Breast epithelium (tissue), 3 donors: ENCODE data around the gene PRR9.

ENCODE experiments used
- POLR2A ChIP-seq: fragments of 450-650 bp; IDR thresholded peaks from one replicate; pipeline ENCODE4 v1.6.1; 2016; ENCODE audit warnings: antibody characterized with exemption, mild to moderate bottlenecking, moderate library complexity
- TF ChIP-seq, protein P1 (sequence below), 3 donors: fragments of 450-650 bp; IDR thresholded peaks; one replicate each; pipeline ENCODE4 v1.5.1; 2016 to 2017; ENCODE audit warnings: antibody characterized with exemption in 3 of 3, mild to moderate bottlenecking in 3 of 3, moderate library complexity in 3 of 3

DNA sequence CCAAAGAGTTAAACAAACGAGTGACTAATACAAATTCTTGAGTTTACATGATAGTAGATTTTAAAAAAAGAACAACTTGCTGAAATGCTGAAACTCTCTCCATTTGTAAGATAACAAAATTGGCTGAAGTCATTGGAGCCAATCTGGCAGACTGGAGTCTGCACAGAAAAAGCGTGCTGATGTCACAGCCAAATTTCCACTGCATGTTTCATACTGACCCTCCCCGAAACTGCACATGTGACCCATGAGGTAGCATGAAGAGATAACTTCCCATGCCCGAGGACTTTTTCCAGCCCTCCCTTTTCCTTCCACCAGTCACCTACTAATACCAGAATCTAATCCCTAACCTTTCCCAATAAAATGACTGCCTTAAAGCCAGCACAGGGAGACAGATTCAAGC is 15.4 kb upstream of the PRR9 start:
- TF ChIP-seq POLR2A, result no peak
- TF ChIP-seq, protein P1, sequence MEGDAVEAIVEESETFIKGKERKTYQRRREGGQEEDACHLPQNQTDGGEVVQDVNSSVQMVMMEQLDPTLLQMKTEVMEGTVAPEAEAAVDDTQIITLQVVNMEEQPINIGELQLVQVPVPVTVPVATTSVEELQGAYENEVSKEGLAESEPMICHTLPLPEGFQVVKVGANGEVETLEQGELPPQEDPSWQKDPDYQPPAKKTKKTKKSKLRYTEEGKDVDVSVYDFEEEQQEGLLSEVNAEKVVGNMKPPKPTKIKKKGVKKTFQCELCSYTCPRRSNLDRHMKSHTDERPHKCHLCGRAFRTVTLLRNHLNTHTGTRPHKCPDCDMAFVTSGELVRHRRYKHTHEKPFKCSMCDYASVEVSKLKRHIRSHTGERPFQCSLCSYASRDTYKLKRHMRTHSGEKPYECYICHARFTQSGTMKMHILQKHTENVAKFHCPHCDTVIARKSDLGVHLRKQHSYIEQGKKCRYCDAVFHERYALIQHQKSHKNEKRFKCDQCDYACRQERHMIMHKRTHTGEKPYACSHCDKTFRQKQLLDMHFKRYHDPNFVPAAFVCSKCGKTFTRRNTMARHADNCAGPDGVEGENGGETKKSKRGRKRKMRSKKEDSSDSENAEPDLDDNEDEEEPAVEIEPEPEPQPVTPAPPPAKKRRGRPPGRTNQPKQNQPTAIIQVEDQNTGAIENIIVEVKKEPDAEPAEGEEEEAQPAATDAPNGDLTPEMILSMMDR (IDR thresholded peaks at IDR 0.05), result no peak
